OCI-LY3 (cell line): ENCODE data around the gene USP54.
A peak's percentile ranks its signal among the peaks of the same experiment; 100 is the strongest.

Experiments
- H2AFZ ChIP-seq: fragments of 200-600, 300-600 bp; shearing (Covaris generic); 2 replicates; pipeline ENCODE4 v1.6.0; 2014; ENCODE audit warnings: antibody characterized with exemption, low read depth, low read length
- H3K27ac ChIP-seq: fragments of 200-600, 300-600 bp; sonication (generic); 2 replicates; pipeline ENCODE4 v1.5.1; 2014; ENCODE audit warnings: mild to moderate bottlenecking, low read length, moderate library complexity, mixed read lengths
- H3K27me3 ChIP-seq: fragments of 200-600, 300-600 bp; sonication (generic); 2 replicates; pipeline ENCODE4 v1.6.1; 2014; ENCODE audit warnings: low read depth, low read length, mixed read lengths
- H3K36me3 ChIP-seq: fragments of 200-600, 300-600 bp; sonication (generic); replicated peaks from 2 replicates; pipeline ENCODE3; 2014; ENCODE audit warnings: low read depth, low read length, mixed read lengths
- H3K4me1 ChIP-seq: fragments of 300-600, 200-600 bp; sonication (generic); 2 replicates; pipeline ENCODE4 v1.6.1; 2014; ENCODE audit warnings: low read length, mixed read lengths
- H3K4me2 ChIP-seq: fragments of 200-600, 300-600 bp; sonication (generic); 2 replicates; pipeline ENCODE4 v1.6.1; 2014; ENCODE audit warnings: low read length, mixed read lengths
- H3K4me3 ChIP-seq: fragments of 300-600, 200-600 bp; sonication (generic); 2 replicates; pipeline ENCODE4 v1.5.1; 2014; ENCODE audit warnings: antibody characterized with exemption, mild to moderate bottlenecking, low read length, moderate library complexity
- H3K79me2 ChIP-seq: fragments of 300-600, 200-600 bp; shearing (Covaris generic); 2 replicates; pipeline ENCODE4 v1.6.1; 2014; ENCODE audit warnings: mild to moderate bottlenecking, low read length, mixed read lengths
- H3K9ac ChIP-seq: fragments of 300-600, 200-600 bp; shearing (Covaris generic); 2 replicates; pipeline ENCODE4 v1.6.0; 2014; ENCODE audit warnings: mild to moderate bottlenecking, low read length, moderate library complexity
- H3K9me3 ChIP-seq: fragments of 200-600, 300-600 bp; shearing (Covaris generic); 2 replicates; pipeline ENCODE4 v1.6.1; 2014; ENCODE audit warnings: low read length, mixed read lengths; ENCODE audit not compliant: insufficient read depth
- H4K20me1 ChIP-seq: fragments of 200-600, 300-600 bp; sonication (generic); 2 replicates; pipeline ENCODE4 v1.6.1; 2016; ENCODE audit warnings: low read length, mixed read lengths; ENCODE audit not compliant: insufficient read depth
- CTCF ChIP-seq: fragments of 200-600, 300-600 bp; sonication (generic); IDR thresholded peaks from 2 replicates; pipeline ENCODE4 v1.5.1; 2014; ENCODE audit warnings: antibody characterized with exemption, low read length, low read depth
- EZH2phosphoT487 ChIP-seq: fragments of 200-600 bp; shearing (Covaris generic); IDR thresholded peaks from 2 replicates; pipeline ENCODE4 v1.6.1; 2018; ENCODE audit warnings: antibody characterized with exemption, mixed run types, low read depth

The USP54 gene

GRCh38 chr10:73629165-73629564 is 38.0 kb upstream of the USP54 start:
- no peak overlapping the region for H3K4me3 ChIP-seq
- peaks cover 4% of the 10 kb centered on the region; the same call in 1 of the 2 replicates for H3K4me1 ChIP-seq
- H3K36me3 ChIP-seq = no peaks in the 10 kb centered on the region
- no peaks in the 10 kb centered on the region for H3K9me3 ChIP-seq
- H2AFZ ChIP-seq = no peak overlapping the region
- H4K20me1 ChIP-seq = no peaks in the 10 kb centered on the region
- no peak for TF ChIP-seq EZH2phosphoT487
- no peak for TF ChIP-seq CTCF
- no peak overlapping the region for H3K4me2 ChIP-seq
- no peak overlapping the region for H3K27ac ChIP-seq
- no peak overlapping the region for H3K9ac ChIP-seq
- H3K79me2 ChIP-seq = peaks cover 7% of the 10 kb centered on the region
- H3K27me3 ChIP-seq = no peaks in the 10 kb centered on the region

- peaks cover 4% of the 10 kb centered on the region; the same call in 1 of the 2 replicates for H3K4me1 ChIP-seq
- TF ChIP-seq EZH2phosphoT487 = no peak
- TF ChIP-seq CTCF = no peak
- no peak overlapping the region for H3K4me2 ChIP-seq
- peaks cover 7% of the 10 kb centered on the region for H3K79me2 ChIP-seq
- H3K9ac ChIP-seq = no peak overlapping the region
- no peaks in the 10 kb centered on the region for H3K27me3 ChIP-seq
- H3K27ac ChIP-seq = no peak overlapping the region
- no peak overlapping the region for H3K4me3 ChIP-seq
- no peaks in the 10 kb centered on the region for H4K20me1 ChIP-seq
- no peak overlapping the region for H2AFZ ChIP-seq
- no peaks in the 10 kb centered on the region for H3K9me3 ChIP-seq
- H3K36me3 ChIP-seq = no peaks in the 10 kb centered on the region
Observed at GRCh38 chr10:73628405-73628804, 37.3 kb upstream of the USP54 start.

- no peak overlapping the region for H2AFZ ChIP-seq
- H3K4me3 ChIP-seq = no peak overlapping the region
- no peak overlapping the region for H3K9ac ChIP-seq
- H3K9me3 ChIP-seq = no peaks in the 10 kb centered on the region
- H4K20me1 ChIP-seq = no peaks in the 10 kb centered on the region
- TF ChIP-seq CTCF (no peak), EZH2phosphoT487 (no peak)
- H3K36me3 ChIP-seq = no peaks in the 10 kb centered on the region
- no peaks in the 10 kb centered on the region for H3K27me3 ChIP-seq
- H3K4me2 ChIP-seq = no peak overlapping the region
- peaks cover 4% of the 10 kb centered on the region; the same call in 1 of the 2 replicates for H3K4me1 ChIP-seq
- peaks cover 7% of the 10 kb centered on the region for H3K79me2 ChIP-seq
- H3K27ac ChIP-seq = no peak overlapping the region
Observed at GRCh38 chr10:73627300-73627699, 36.2 kb upstream of the USP54 start.

- Histone ChIP-seq H3K27ac (peak overlapping the region; percentile 43), H3K36me3 (no peaks in the 10 kb centered on the region), H3K79me2 (peaks cover 7% of the 10 kb centered on the region), H3K4me3 (peak overlapping the region; percentile 89), H2AFZ (peak overlapping the region; percentile 89; the same call in 1 of the 2 replicates), H3K9me3 (no peaks in the 10 kb centered on the region), H3K9ac (peak overlapping the region; percentile 80), H3K4me1 (peaks cover 4% of the 10 kb centered on the region; the same call in 1 of the 2 replicates), H4K20me1 (no peaks in the 10 kb centered on the region), H3K27me3 (no peaks in the 10 kb centered on the region), H3K4me2 (peak overlapping the region; percentile 73)
- TF ChIP-seq CTCF (no peak), EZH2phosphoT487 (no peak)
Observed at GRCh38 chr10:73625884-73626752, 35.0 kb upstream of the USP54 start.
